Measurements from ENCODE around the gene ILF2. TPM values are rescaled to one million over a fixed set of nuclear protein-coding genes. Genes with fewer than 3 reads are reported as not detected.

Gene ILF2
- total and polyA plus RNA-seq, 4 donors, result 46.7 to 133 (median 111) TPM

DNA sequence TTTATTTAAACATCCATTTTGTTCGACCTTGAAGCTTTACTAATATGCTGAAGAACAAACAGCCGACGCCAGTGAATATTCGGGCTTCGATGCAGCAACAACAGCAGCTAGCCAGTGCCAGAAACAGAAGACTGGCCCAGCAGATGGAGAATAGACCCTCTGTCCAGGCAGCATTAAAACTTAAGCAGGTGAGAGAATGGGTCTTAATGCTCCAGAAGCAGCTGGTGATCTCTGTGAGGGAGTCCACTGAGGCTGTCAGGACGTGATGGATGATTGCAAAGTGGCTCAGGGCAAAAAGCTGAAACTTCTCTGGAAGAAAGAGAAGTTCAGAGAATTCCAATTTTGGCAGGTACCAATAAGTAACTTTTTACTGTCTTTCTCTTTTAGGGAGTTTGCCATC, 32.5 kb downstream of the ILF2 start:
- DNase-seq (no peak), ATAC-seq (ENCODE audit: insufficient read depth, low FRiP score) (no peak)
- peak overlapping the region in 1 of 2 donors; percentile 42 for H3K9ac ChIP-seq (ENCODE audit: insufficient read depth in 1 of 2, low read length in 2 of 2)
- 92 to 94% methylated on average over 6 of the region's 6 CpGs for WGBS, 2 donors
- H3K9me3 ChIP-seq (ENCODE audit: control insufficient read depth in 4 of 4, insufficient read depth in 3 of 4, low read length in 3 of 4), result no peaks in the 10 kb centered on the region
- H3K4me3 ChIP-seq, result no peak overlapping the region
- H3K4me1 ChIP-seq (ENCODE audit: control insufficient read depth in 5 of 5, insufficient read depth in 5 of 5, low read length in 5 of 5), result peaks cover 0 to 15% (median 7%) of the 10 kb centered on the region in 5 donors
- TF ChIP-seq, protein P1, sequence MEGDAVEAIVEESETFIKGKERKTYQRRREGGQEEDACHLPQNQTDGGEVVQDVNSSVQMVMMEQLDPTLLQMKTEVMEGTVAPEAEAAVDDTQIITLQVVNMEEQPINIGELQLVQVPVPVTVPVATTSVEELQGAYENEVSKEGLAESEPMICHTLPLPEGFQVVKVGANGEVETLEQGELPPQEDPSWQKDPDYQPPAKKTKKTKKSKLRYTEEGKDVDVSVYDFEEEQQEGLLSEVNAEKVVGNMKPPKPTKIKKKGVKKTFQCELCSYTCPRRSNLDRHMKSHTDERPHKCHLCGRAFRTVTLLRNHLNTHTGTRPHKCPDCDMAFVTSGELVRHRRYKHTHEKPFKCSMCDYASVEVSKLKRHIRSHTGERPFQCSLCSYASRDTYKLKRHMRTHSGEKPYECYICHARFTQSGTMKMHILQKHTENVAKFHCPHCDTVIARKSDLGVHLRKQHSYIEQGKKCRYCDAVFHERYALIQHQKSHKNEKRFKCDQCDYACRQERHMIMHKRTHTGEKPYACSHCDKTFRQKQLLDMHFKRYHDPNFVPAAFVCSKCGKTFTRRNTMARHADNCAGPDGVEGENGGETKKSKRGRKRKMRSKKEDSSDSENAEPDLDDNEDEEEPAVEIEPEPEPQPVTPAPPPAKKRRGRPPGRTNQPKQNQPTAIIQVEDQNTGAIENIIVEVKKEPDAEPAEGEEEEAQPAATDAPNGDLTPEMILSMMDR (IDR thresholded peaks at IDR 0.05; ENCODE audit: control extremely low read depth, extremely low read depth), result no peak
- no peaks in the 10 kb centered on the region for H3K27me3 ChIP-seq (ENCODE audit: control insufficient read depth in 3 of 3, insufficient read depth in 3 of 3, low read length in 2 of 3)
- peak overlapping the region in 1 of 2 donors; percentile 49 for H3K27ac ChIP-seq (ENCODE audit: low read depth in 1 of 2, low read length in 1 of 2)
- H3K36me3 ChIP-seq (ENCODE audit: control insufficient read depth in 4 of 4, insufficient read depth in 4 of 4, low read length in 4 of 4), result peaks cover 33 to 60% (median 47%) of the 10 kb centered on the region in 4 donors

DNA sequence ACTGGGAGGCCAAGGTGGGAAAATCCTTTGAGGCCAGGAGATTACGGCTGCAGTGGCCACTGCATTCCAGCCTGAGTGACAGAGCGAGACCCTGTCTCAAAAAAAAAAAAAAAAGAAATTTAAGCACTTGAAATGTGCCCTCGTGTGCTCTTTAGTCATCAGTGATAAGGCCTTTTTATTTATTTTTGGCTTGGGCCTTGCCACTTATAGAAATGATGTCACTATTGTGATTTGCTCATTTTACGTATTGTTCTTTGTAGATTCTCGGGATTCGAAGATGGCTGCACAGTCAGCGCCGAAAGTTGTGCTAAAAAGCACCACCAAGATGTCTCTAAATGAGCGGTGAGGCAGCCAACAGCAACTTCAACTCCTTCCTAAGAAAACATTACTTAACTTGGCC, 34.5 kb downstream of the ILF2 start:
- H3K4me1 ChIP-seq (ENCODE audit: control insufficient read depth in 5 of 5, insufficient read depth in 5 of 5, low read length in 5 of 5), result peaks cover 0 to 15% (median 9%) of the 10 kb centered on the region in 5 donors
- H3K9ac ChIP-seq (ENCODE audit: insufficient read depth in 1 of 2, low read length in 2 of 2), result no peak overlapping the region
- WGBS, 2 donors, result 91 to 92% methylated on average over 9 of the region's 9 CpGs
- no peaks in the 10 kb centered on the region for H3K27me3 ChIP-seq (ENCODE audit: control insufficient read depth in 3 of 3, insufficient read depth in 3 of 3, low read length in 2 of 3)
- TF ChIP-seq, protein P1 (IDR thresholded peaks at IDR 0.05; ENCODE audit: control extremely low read depth, extremely low read depth), result no peak
- no peak for DNase-seq
- H3K27ac ChIP-seq (ENCODE audit: low read depth in 1 of 2, low read length in 1 of 2), result peak overlapping the region in 1 of 2 donors; percentile 84
- H3K4me3 ChIP-seq, result no peak overlapping the region
- ATAC-seq (ENCODE audit: insufficient read depth, low FRiP score), result no peak
- H3K36me3 ChIP-seq (ENCODE audit: control insufficient read depth in 4 of 4, insufficient read depth in 4 of 4, low read length in 4 of 4), result peaks cover 19 to 42% (median 33%) of the 10 kb centered on the region in 4 donors
- H3K9me3 ChIP-seq (ENCODE audit: control insufficient read depth in 4 of 4, insufficient read depth in 3 of 4, low read length in 3 of 4), result no peaks in the 10 kb centered on the region

DNA sequence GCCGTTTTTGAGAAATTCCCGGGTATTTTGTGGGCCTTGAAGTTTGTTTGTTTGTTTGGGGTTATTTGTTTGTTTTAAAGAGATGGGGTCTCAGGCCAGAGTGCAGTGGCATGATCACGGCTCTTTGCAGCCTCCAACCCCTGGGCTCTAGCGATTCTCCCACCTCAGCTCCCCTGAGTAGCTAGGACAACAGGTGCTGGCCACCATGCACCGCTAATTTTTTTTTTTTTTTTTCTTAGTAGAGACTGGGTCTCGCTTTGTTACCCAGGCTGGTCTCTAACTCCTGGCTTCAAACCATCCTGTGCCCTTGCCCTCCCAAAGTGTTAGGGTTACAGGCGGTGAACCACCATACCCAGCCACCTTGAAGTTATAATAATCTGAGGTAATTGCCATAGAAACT, 34.9 kb downstream of the ILF2 start:
- H3K9ac ChIP-seq (ENCODE audit: insufficient read depth in 1 of 2, low read length in 2 of 2), result no peak overlapping the region
- no peaks in the 10 kb centered on the region for H3K9me3 ChIP-seq (ENCODE audit: control insufficient read depth in 4 of 4, insufficient read depth in 3 of 4, low read length in 3 of 4)
- no peaks in the 10 kb centered on the region for H3K27me3 ChIP-seq (ENCODE audit: control insufficient read depth in 3 of 3, insufficient read depth in 3 of 3, low read length in 2 of 3)
- H3K27ac ChIP-seq (ENCODE audit: low read depth in 1 of 2, low read length in 1 of 2), result peak overlapping the region; percentile 40 to 84
- peaks cover 0 to 12% (median 9%) of the 10 kb centered on the region in 5 donors for H3K4me1 ChIP-seq (ENCODE audit: control insufficient read depth in 5 of 5, insufficient read depth in 5 of 5, low read length in 5 of 5)
- H3K4me3 ChIP-seq, result no peak overlapping the region
- WGBS, 2 donors, result 87 to 92% methylated on average over 7 of the region's 7 CpGs
- TF ChIP-seq, protein P1 (IDR thresholded peaks at IDR 0.05; ENCODE audit: control extremely low read depth, extremely low read depth), result no peak
- peaks cover 19 to 38% (median 31%) of the 10 kb centered on the region in 4 donors for H3K36me3 ChIP-seq (ENCODE audit: control insufficient read depth in 4 of 4, insufficient read depth in 4 of 4, low read length in 4 of 4)
- ATAC-seq (ENCODE audit: insufficient read depth, low FRiP score) (no peak), DNase-seq (no peak)
